SK-N-SH treated with all-trans-retinoic acid at 6 μM for 48 hours (cell line): ENCODE measurements around the gene ST6GALNAC5.

Source experiments
- ARNTL ChIP-seq: fragments of 450-650 bp; formaldehyde crosslinking; IDR thresholded peaks from 2 replicates; pipeline ENCODE4 v1.5.0; 2020; ENCODE audit warnings: low read depth, mild to moderate bottlenecking, moderate library complexity, borderline replicate concordance
- GLIS3 ChIP-seq: fragments of 250-450 bp; sonication (Bioruptor Pico); IDR thresholded peaks from 2 replicates; pipeline ENCODE4 v1.5.0; 2020; ENCODE audit warnings: mild to moderate bottlenecking, moderate library complexity
- ISL1 ChIP-seq: fragments of 250-450 bp; sonication (Bioruptor Pico); IDR thresholded peaks from 2 replicates; pipeline ENCODE4 v2.1.2; 2022; ENCODE audit warnings: mild to moderate bottlenecking, moderate library complexity
- OSR1 ChIP-seq: fragments of 250-450 bp; sonication (Bioruptor Pico); IDR thresholded peaks from 2 replicates; pipeline ENCODE4 v1.8.0; 2022; ENCODE audit warnings: moderate library complexity, mild to moderate bottlenecking, inconsistent platforms
- PPARA ChIP-seq: fragments of 250-450 bp; sonication (Bioruptor Pico); IDR thresholded peaks from 2 replicates; pipeline ENCODE4 v1.5.0; 2020; ENCODE audit warnings: mild to moderate bottlenecking, borderline replicate concordance
- RARB ChIP-seq: fragments of 250-450 bp; sonication (Bioruptor Pico); IDR thresholded peaks from 2 replicates; pipeline ENCODE4 v1.8.0; 2021; ENCODE audit warnings: mild to moderate bottlenecking, moderate library complexity
- SNAI2 ChIP-seq: fragments of 250-450 bp; sonication (Bioruptor Pico); IDR thresholded peaks from 2 replicates; pipeline ENCODE4 v1.5.0; 2020; ENCODE audit warnings: mild to moderate bottlenecking, moderate library complexity
- TCF4 ChIP-seq: fragments of 250-450 bp; sonication (Bioruptor Pico); IDR thresholded peaks from 2 replicates; pipeline ENCODE4 v1.8.0; 2021; ENCODE audit warnings: mild to moderate bottlenecking, moderate library complexity, borderline replicate concordance
- TOX ChIP-seq: fragments of 250-450 bp; sonication (Bioruptor Pico); IDR thresholded peaks from 2 replicates; pipeline ENCODE4 v1.8.0; 2021; ENCODE audit warnings: mild to moderate bottlenecking, moderate library complexity, borderline replicate concordance
- ZFP30 ChIP-seq: fragments of 450-650 bp; formaldehyde crosslinking; IDR thresholded peaks from 2 replicates; pipeline ENCODE4 v1.5.0; 2022; ENCODE audit warnings: mild to moderate bottlenecking, moderate library complexity
- TF ChIP-seq, protein P1 (sequence below): fragments of 250-450 bp; sonication (Bioruptor Pico); IDR thresholded peaks from 2 replicates; pipeline ENCODE4 v1.8.0; 2021; ENCODE audit warnings: low read depth, mild to moderate bottlenecking, moderate library complexity, borderline replicate concordance
- TF ChIP-seq, protein P2 (sequence below): fragments of 250-450 bp; sonication (Bioruptor Pico); IDR thresholded peaks from 2 replicates; pipeline ENCODE4 v1.5.0; 2020; ENCODE audit warnings: mild to moderate bottlenecking, moderate library complexity

DNA sequence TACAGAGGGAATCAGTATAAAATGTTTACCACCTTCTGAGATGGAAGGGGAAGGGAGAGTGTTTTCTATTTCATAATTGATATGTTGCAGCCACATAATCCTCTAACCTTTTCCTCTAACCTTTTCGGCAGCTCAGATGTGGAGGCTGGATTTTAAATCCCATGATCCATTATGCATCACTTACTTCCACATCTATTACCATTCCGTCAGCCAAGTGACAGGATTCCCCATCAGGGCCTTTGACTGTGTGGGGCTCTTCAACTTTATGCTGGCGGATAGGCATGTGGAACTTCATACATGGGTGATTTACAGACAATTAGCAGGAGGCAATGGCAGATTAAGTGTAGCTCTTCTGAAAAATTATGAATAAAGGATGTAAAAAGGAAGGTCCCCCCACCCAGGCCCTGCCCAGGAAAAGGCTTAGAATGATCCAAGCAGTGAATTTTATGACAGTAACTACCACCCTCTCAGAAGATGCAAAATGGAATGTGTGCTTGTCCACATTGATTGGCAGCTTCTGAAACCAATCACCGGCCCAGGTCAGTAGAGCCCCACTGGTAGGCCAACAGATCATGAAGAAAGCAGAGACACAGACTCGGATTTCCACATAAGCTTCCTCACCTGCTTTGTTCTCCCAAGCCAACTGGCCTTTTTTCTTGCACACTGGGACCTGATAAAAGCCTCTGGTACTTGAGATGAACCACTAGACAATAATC, 147.0 kb downstream of the ST6GALNAC5 start:
- TF ChIP-seq ARNTL (CRISPR knock-in tag) (no peak), OSR1 (CRISPR knock-in tag) (no peak), PPARA (CRISPR knock-in tag) (no peak), ISL1 (CRISPR knock-in tag) (no peak), GLIS3 (CRISPR knock-in tag) (no peak), ZFP30 (CRISPR knock-in tag) (no peak), RARB (no peak), TCF4 (CRISPR knock-in tag) (no peak), TOX (CRISPR knock-in tag) (no peak), SNAI2 (CRISPR knock-in tag) (no peak)
- TF ChIP-seq, protein P1, sequence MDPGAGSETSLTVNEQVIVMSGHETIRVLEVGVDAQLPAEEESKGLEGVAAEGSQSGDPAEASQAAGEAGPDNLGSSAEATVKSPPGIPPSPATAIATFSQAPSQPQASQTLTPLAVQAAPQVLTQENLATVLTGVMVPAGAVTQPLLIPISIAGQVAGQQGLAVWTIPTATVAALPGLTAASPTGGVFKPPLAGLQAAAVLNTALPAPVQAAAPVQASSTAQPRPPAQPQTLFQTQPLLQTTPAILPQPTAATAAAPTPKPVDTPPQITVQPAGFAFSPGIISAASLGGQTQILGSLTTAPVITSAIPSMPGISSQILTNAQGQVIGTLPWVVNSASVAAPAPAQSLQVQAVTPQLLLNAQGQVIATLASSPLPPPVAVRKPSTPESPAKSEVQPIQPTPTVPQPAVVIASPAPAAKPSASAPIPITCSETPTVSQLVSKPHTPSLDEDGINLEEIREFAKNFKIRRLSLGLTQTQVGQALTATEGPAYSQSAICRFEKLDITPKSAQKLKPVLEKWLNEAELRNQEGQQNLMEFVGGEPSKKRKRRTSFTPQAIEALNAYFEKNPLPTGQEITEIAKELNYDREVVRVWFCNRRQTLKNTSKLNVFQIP, result no peak
- TF ChIP-seq, protein P2, sequence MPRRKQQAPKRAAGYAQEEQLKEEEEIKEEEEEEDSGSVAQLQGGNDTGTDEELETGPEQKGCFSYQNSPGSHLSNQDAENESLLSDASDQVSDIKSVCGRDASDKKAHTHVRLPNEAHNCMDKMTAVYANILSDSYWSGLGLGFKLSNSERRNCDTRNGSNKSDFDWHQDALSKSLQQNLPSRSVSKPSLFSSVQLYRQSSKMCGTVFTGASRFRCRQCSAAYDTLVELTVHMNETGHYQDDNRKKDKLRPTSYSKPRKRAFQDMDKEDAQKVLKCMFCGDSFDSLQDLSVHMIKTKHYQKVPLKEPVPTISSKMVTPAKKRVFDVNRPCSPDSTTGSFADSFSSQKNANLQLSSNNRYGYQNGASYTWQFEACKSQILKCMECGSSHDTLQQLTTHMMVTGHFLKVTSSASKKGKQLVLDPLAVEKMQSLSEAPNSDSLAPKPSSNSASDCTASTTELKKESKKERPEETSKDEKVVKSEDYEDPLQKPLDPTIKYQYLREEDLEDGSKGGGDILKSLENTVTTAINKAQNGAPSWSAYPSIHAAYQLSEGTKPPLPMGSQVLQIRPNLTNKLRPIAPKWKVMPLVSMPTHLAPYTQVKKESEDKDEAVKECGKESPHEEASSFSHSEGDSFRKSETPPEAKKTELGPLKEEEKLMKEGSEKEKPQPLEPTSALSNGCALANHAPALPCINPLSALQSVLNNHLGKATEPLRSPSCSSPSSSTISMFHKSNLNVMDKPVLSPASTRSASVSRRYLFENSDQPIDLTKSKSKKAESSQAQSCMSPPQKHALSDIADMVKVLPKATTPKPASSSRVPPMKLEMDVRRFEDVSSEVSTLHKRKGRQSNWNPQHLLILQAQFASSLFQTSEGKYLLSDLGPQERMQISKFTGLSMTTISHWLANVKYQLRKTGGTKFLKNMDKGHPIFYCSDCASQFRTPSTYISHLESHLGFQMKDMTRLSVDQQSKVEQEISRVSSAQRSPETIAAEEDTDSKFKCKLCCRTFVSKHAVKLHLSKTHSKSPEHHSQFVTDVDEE (CRISPR knock-in tag), result no peak
